Measurements from ENCODE around the gene VKORC1L1. TPM values are rescaled to one million over a fixed set of nuclear protein-coding genes. Genes with fewer than 3 reads are reported as not detected.

VKORC1L1 gene
- total and polyA plus RNA-seq, 10 of the 15 experiments (the other 5 are each of a cell fraction or from before 2014, with no cell fraction given): 3.3 to 18.8 (median 12.5) TPM

GRCh38 chr7:65946904-65947303 is 74.0 kb downstream of the VKORC1L1 start:
- H3K4me1 ChIP-seq (ENCODE audit: control insufficient read depth, insufficient read depth, low read length): no peaks in the 10 kb centered on the region

More at GRCh38 chr7:65946904-65947303, 74.0 kb downstream of the VKORC1L1 start:
- H3K27me3 ChIP-seq (replicated peaks in 1 of 2; ENCODE audit: control insufficient read depth in 2 of 2, insufficient read depth in 2 of 2, low read length in 1 of 2): no peaks in the 10 kb centered on the region
- BruUV-seq (replicated peaks): no TSS peak
- TF ChIP-seq TBL1XR1 (IDR thresholded peaks at IDR 0.05; ENCODE audit: low read depth, low read length) (no peak), POLR2A (IDR thresholded peaks at IDR 0.05; ENCODE audit: low read depth, low read length) (no peak), KDM1A (IDR thresholded peaks at IDR 0.05; ENCODE audit: borderline replicate concordance) (no peak), SREBF2 (IDR thresholded peaks at IDR 0.05; ENCODE audit: low read length) (no peak), RELA (IDR thresholded peaks at IDR 0.05; ENCODE audit: borderline replicate concordance, partially characterized antibody) (no peak), PAX5 (IDR thresholded peaks at IDR 0.05; ENCODE audit: borderline replicate concordance, low read depth, low read length) (no peak), E2F4 (IDR thresholded peaks at IDR 0.05; ENCODE audit: low read depth, low read length) (no peak), ZNF384 (IDR thresholded peaks at IDR 0.05; ENCODE audit: borderline replicate concordance, low read depth, low read length) (no peak), BMI1 (IDR thresholded peaks at IDR 0.05; ENCODE audit: borderline replicate concordance) (no peak), YY1 (IDR thresholded peaks at IDR 0.05; ENCODE audit: low read depth, low read length) (no peak), ATF7 (IDR thresholded peaks at IDR 0.05; ENCODE audit: low read depth) (no peak), ZBTB40 (IDR thresholded peaks at IDR 0.05; ENCODE audit: borderline replicate concordance) (no peak), STAT1 (conservative IDR thresholded peaks at IDR 0.05) (no peak), CHD2 (IDR thresholded peaks at IDR 0.05; ENCODE audit: borderline replicate concordance, low read depth, low read length) (no peak), LARP7 (IDR thresholded peaks at IDR 0.05) (no peak), NFXL1 (IDR thresholded peaks at IDR 0.05; ENCODE audit: borderline replicate concordance) (no peak), HDGF (IDR thresholded peaks at IDR 0.05) (no peak), ZZZ3 (IDR thresholded peaks at IDR 0.05; ENCODE audit: control insufficient read depth, insufficient read length, low read depth) (no peak), PAX8 (IDR thresholded peaks at IDR 0.05) (no peak), SKIL (IDR thresholded peaks at IDR 0.05; ENCODE audit: low read depth, poor library complexity, severe bottlenecking) (no peak)
- H3K9me3 ChIP-seq (replicated peaks; ENCODE audit: control insufficient read depth, insufficient read depth, low read length): no peaks in the 10 kb centered on the region
- ChIA-PET SMC1A (ENCODE audit: uncharacterized antibody, unreplicated experiment) (no interaction called here), RAD21 (ENCODE audit: unreplicated experiment) (no interaction called here), POLR2A (no interaction called here), CTCF (no interaction called here)
- intact Hi-C loops (cut with micrococcal nuclease; ENCODE audit: unreplicated experiment): no loop called here
- H3K27ac ChIP-seq (ENCODE audit: control insufficient read depth, insufficient read depth): no peak overlapping the region
- DNase-seq (ENCODE audit: low read depth, low spot score) (no peak), FAIRE-seq (no peak), ATAC-seq (no peak)
- H3K4me3 ChIP-seq: no peak overlapping the region
- no peaks in the 10 kb centered on the region for H3K79me2 ChIP-seq (ENCODE audit: control insufficient read depth, insufficient read depth, low read length)
- in situ Hi-C loops (cut with MboI): no loop called here
- no peak overlapping the region for H3K9ac ChIP-seq (ENCODE audit: control insufficient read depth, insufficient read depth, low read length)
- WGBS (ENCODE audit: insufficient coverage, insufficient replicate concordance, low lambda C conversion rate, missing lambda C conversion rate): 97% methylated on average over 4 of the region's 4 CpGs
- no peak overlapping the region for H2AFZ ChIP-seq (ENCODE audit: control insufficient read depth, low read depth, low read length)
- no peaks in the 10 kb centered on the region for H3K36me3 ChIP-seq (ENCODE audit: control insufficient read depth in 2 of 2, insufficient read depth in 2 of 2, low read length in 1 of 2)
- H4K20me1 ChIP-seq (ENCODE audit: control insufficient read depth, insufficient read depth): no peaks in the 10 kb centered on the region
- no peak overlapping the region for H3K4me2 ChIP-seq (ENCODE audit: control insufficient read depth, insufficient read depth)
